ENCODE measurements around the gene LMCD1.

LMCD1 gene

GRCh38 chr3:8482960-8483665 is 18.5 kb upstream of the LMCD1 start:
- FAIRE-seq (no peak), DNase-seq (ENCODE audit: insufficient read length, low spot score) (no peak)

GRCh38 chr3:8484409-8485140 is 17.0 kb upstream of the LMCD1 start:
- FAIRE-seq = no peak
- no peak for DNase-seq (ENCODE audit: insufficient read length, low spot score)

- no peak for DNase-seq (ENCODE audit: insufficient read length, low spot score)
- FAIRE-seq = no peak
Measured at GRCh38 chr3:8485141-8485870, 16.3 kb upstream of the LMCD1 start.

- DNase-seq (ENCODE audit: insufficient read length, low spot score) (no peak), FAIRE-seq (no peak)
Measured at GRCh38 chr3:8485943-8486342, 15.7 kb upstream of the LMCD1 start.

GRCh38 chr3:8486434-8486833 is 15.2 kb upstream of the LMCD1 start:
- DNase-seq (ENCODE audit: insufficient read length, low spot score) (no peak), FAIRE-seq (no peak)

GRCh38 chr3:8486936-8487335 is 14.7 kb upstream of the LMCD1 start:
- FAIRE-seq = no peak

GRCh38 chr3:8488411-8488810 is 13.2 kb upstream of the LMCD1 start:
- DNase-seq (ENCODE audit: insufficient read length, low spot score) = no peak

More at GRCh38 chr3:8486936-8487335, 14.7 kb upstream of the LMCD1 start:
- no peak for DNase-seq (ENCODE audit: insufficient read length, low spot score)

GRCh38 chr3:8488877-8489276 is 12.7 kb upstream of the LMCD1 start:
- no peak for DNase-seq (ENCODE audit: insufficient read length, low spot score)
- no peak for FAIRE-seq

More at GRCh38 chr3:8488411-8488810, 13.2 kb upstream of the LMCD1 start:
- no peak for FAIRE-seq

GRCh38 chr3:8489278-8489792 is 12.3 kb upstream of the LMCD1 start:
- no peak for DNase-seq (ENCODE audit: insufficient read length, low spot score)
- no peak for FAIRE-seq

- DNase-seq (ENCODE audit: insufficient read length, low spot score) = no peak
Measured at GRCh38 chr3:8490079-8490552, 11.5 kb upstream of the LMCD1 start.

GRCh38 chr3:8491271-8492144 is 10.1 kb upstream of the LMCD1 start:
- FAIRE-seq (no peak), DNase-seq (ENCODE audit: insufficient read length, low spot score) (no peak)

More at GRCh38 chr3:8490079-8490552, 11.5 kb upstream of the LMCD1 start:
- no peak for FAIRE-seq

- DNase-seq (ENCODE audit: insufficient read length, low spot score) (no peak), FAIRE-seq (no peak)
Measured at GRCh38 chr3:8492744-8493511, 8.7 kb upstream of the LMCD1 start.

- FAIRE-seq (no peak), DNase-seq (ENCODE audit: insufficient read length, low spot score) (no peak)
Measured at GRCh38 chr3:8493744-8494143, 7.9 kb upstream of the LMCD1 start.

- FAIRE-seq = no peak
Measured at GRCh38 chr3:8494327-8494726, 7.3 kb upstream of the LMCD1 start.

GRCh38 chr3:8497582-8497981 is 4.0 kb upstream of the LMCD1 start:
- FAIRE-seq (no peak), DNase-seq (ENCODE audit: insufficient read length, low spot score) (no peak)

More at GRCh38 chr3:8494327-8494726, 7.3 kb upstream of the LMCD1 start:
- DNase-seq (ENCODE audit: insufficient read length, low spot score) = no peak

GRCh38 chr3:8499181-8499611 is 2.4 kb upstream of the LMCD1 start:
- DNase-seq (ENCODE audit: insufficient read length, low spot score) (no peak), FAIRE-seq (no peak)

GRCh38 chr3:8500319-8500988 is 1.2 kb upstream of the LMCD1 start:
- FAIRE-seq (no peak), DNase-seq (ENCODE audit: insufficient read length, low spot score) (no peak)

- no peak for DNase-seq (ENCODE audit: insufficient read length, low spot score)
- no peak for FAIRE-seq
Measured at GRCh38 chr3:8500989-8501370, 643 bp upstream of the LMCD1 start.

GRCh38 chr3:8503461-8503860 is 1.8 kb downstream of the LMCD1 start:
- DNase-seq (ENCODE audit: insufficient read length, low spot score) (no peak), FAIRE-seq (no peak)
